Gastroesophageal sphincter (tissue), 3 donors: Measurements from ENCODE around the gene LMBRD1.

Source experiments
- EP300 ChIP-seq: sonication (generic); formaldehyde crosslinking; IDR thresholded peaks from one replicate; pipeline ENCODE4 v1.6.1; 2017; ENCODE audit warnings: antibody characterized with exemption, mild to moderate bottlenecking
- POLR2A ChIP-seq, 2 donors: fragments of 450-650 bp; IDR thresholded peaks; one replicate each; pipeline ENCODE4 v1.6.1; 2017; ENCODE audit warnings: antibody characterized with exemption in 2 of 2, mild to moderate bottlenecking in 2 of 2, moderate library complexity in 1 of 2
- TF ChIP-seq, protein P1 (sequence below), 4 experiments: fragments of 200-600 bp in 2 of 4; fragments of 450-650 bp in 2 of 4; sonication (generic) in 1 of 4; IDR thresholded peaks; one replicate each; pipeline ENCODE4 v1.5.1; 2017 to 2019; ENCODE audit warnings: antibody characterized with exemption in 4 of 4, mild to moderate bottlenecking in 2 of 4, moderate library complexity in 2 of 4

DNA sequence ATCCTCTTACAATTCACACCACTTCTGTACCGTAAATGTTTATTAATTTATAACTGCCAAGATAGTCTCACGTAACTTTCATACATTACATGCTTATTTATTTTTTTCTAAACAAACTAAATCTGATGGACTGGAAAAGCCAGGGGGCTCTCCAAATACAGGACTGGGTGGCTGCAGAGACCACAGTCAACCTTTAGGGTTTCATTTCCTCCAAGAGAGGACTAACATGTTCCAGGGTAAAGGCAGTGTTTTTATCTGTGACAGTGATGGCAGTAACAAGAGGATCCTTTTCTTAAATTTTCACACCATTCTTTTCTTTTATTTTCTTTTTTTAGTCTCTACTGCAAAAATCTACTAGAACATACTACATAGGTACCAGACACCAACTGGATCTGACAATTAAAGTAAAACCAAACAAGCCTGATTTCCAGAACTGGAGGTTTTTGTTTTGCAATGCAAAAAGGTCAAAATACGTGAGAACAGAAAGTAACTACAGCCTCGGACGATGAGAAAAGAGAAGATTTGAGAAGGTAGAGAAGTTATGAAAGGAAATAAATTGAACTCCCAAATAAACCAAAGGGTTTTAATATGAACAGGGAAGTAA lies 1.2 kb downstream of the LMBRD1 start:
- TF ChIP-seq, protein P1, sequence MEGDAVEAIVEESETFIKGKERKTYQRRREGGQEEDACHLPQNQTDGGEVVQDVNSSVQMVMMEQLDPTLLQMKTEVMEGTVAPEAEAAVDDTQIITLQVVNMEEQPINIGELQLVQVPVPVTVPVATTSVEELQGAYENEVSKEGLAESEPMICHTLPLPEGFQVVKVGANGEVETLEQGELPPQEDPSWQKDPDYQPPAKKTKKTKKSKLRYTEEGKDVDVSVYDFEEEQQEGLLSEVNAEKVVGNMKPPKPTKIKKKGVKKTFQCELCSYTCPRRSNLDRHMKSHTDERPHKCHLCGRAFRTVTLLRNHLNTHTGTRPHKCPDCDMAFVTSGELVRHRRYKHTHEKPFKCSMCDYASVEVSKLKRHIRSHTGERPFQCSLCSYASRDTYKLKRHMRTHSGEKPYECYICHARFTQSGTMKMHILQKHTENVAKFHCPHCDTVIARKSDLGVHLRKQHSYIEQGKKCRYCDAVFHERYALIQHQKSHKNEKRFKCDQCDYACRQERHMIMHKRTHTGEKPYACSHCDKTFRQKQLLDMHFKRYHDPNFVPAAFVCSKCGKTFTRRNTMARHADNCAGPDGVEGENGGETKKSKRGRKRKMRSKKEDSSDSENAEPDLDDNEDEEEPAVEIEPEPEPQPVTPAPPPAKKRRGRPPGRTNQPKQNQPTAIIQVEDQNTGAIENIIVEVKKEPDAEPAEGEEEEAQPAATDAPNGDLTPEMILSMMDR (IDR thresholded peaks at IDR 0.05), result peak; percentile 5 to 28 (median 14)
- TF ChIP-seq POLR2A (IDR thresholded peaks at IDR 0.05) (no peak), EP300 (no peak)
